Measurements from ENCODE around the gene SUPT20H. TPM values are rescaled to one million over a fixed set of nuclear protein-coding genes. Genes with fewer than 3 reads are reported as not detected.

SUPT20H gene
- total and polyA plus RNA-seq, 2 experiments from 2014 or later: 68.7 to 98.2 TPM

GRCh38 chr13:37090912-37091311 lies 31.4 kb upstream of the SUPT20H start:
- Histone ChIP-seq H3K4me3 (no peak overlapping the region), H3K9me2 (ENCODE audit: insufficient read depth) (no peaks in the 10 kb centered on the region), H3K36me3 (ENCODE audit: insufficient read depth) (no peaks in the 10 kb centered on the region), H3K27ac (ENCODE audit: low read depth) (no peak overlapping the region), H2AFZ (no peak overlapping the region), H3K4me1 (ENCODE audit: insufficient read depth) (no peaks in the 10 kb centered on the region), H3K4me2 (no peak overlapping the region), H4K20me1 (replicated peaks; ENCODE audit: insufficient read depth) (no peaks in the 10 kb centered on the region), H3K27me3 (ENCODE audit: insufficient read depth) (no peaks in the 10 kb centered on the region), H3F3A (replicated peaks; ENCODE audit: low read depth) (no peaks in the 10 kb centered on the region), H3K79me2 (replicated peaks; ENCODE audit: insufficient read depth) (no peaks in the 10 kb centered on the region)
- ATAC-seq (no peak), DNase-seq (ENCODE audit: low spot score) (no peak)
- Mint-ChIP-seq H3K4me1 (no peaks in the 10 kb centered on the region), H3K27ac (no peak overlapping the region), H3K9me3 (no peaks in the 10 kb centered on the region), H3K27me3 (ENCODE audit: insufficient read depth, low read depth, poor library complexity) (peaks cover 2% of the 10 kb centered on the region), H3K4me3 (no peak overlapping the region), H3K36me3 (ENCODE audit: low read depth) (no peaks in the 10 kb centered on the region)
- TF ChIP-seq CTCF (conservative IDR thresholded peaks at IDR 0.05; ENCODE audit: low read depth in 2 of 2) (no peak), STAT1 (IDR thresholded peaks at IDR 0.05; ENCODE audit: unreplicated experiment) (no peak), NANOG (IDR thresholded peaks at IDR 0.05; ENCODE audit: borderline replicate concordance) (no peak), JUNB (IDR thresholded peaks at IDR 0.05; ENCODE audit: unreplicated experiment) (no peak), REST (IDR thresholded peaks at IDR 0.05; ENCODE audit: unreplicated experiment) (no peak), ZNF331 (CRISPR knock-in tag; IDR thresholded peaks at IDR 0.05; ENCODE audit: low read depth) (no peak), ETS1 (IDR thresholded peaks at IDR 0.05) (no peak), ZNF114 (CRISPR knock-in tag; IDR thresholded peaks at IDR 0.05) (no peak), CREB1 (CRISPR knock-in tag; IDR thresholded peaks at IDR 0.05; ENCODE audit: low read depth) (no peak), EZH2phosphoT487 (IDR thresholded peaks at IDR 0.05; ENCODE audit: unreplicated experiment) (no peak), ZNF462 (CRISPR knock-in tag; IDR thresholded peaks at IDR 0.05) (no peak), POLR2AphosphoS5 (IDR thresholded peaks at IDR 0.05; ENCODE audit: low read depth) (no peak), EZH2 (IDR thresholded peaks at IDR 0.05; ENCODE audit: low read depth, unreplicated experiment) (no peak)
